Mesothelial cell of epicardium (in vitro differentiated cells): ENCODE data around the gene LRRC73. TPM values are rescaled to one million over a fixed set of nuclear protein-coding genes. Genes with fewer than 3 reads are reported as not detected.
"Not testable (repeated sequence)": the region's sequence is repeated elsewhere in the genome, so short reads cannot be mapped to it uniquely, and the experiment has no call there.

ENCODE experiments used
- DNase-seq, 2 experiments: peaks; one replicate each; pipeline ENCODE4 v3.0.0; 2021; ENCODE audit warnings: low spot score in 2 of 2; ENCODE audit not compliant: unreplicated experiment in 2 of 2
- H3K27ac Mint-ChIP-seq: 2 replicates; pipeline ENCODE4 v1.8.0; 2021; ENCODE audit warnings: mixed read lengths
- H3K27me3 Mint-ChIP-seq: 2 replicates; pipeline ENCODE4 v1.8.0; 2021; ENCODE audit warnings: low read depth, mixed read lengths
- H3K36me3 Mint-ChIP-seq: 2 replicates; pipeline ENCODE4 v1.8.0; 2021; ENCODE audit warnings: mixed read lengths
- H3K4me1 Mint-ChIP-seq: 2 replicates; pipeline ENCODE4 v1.8.0; 2021; ENCODE audit warnings: mixed read lengths
- H3K4me3 Mint-ChIP-seq: 2 replicates; pipeline ENCODE4 v1.8.0; 2021; ENCODE audit warnings: mild to moderate bottlenecking, moderate library complexity, mixed read lengths
- H3K9me3 Mint-ChIP-seq: 2 replicates; pipeline ENCODE4 v1.8.0; 2021; ENCODE audit warnings: mixed read lengths
- total RNA-seq: library from RNA; stranded (reverse); gene quantifications from 3 replicates; pipeline ENCODE4 v1.2.1, GENCODE V29; 2021
- TF ChIP-seq, protein P1 (sequence below): fragments of 200-600 bp; sonication (generic); IDR thresholded peaks from one replicate; pipeline ENCODE4 v1.5.0; 2021; ENCODE audit warnings: antibody characterized with exemption; ENCODE audit not compliant: unreplicated experiment

LRRC73 gene
- total RNA-seq, 1 donor from 2014 or later, result 0.60 TPM

DNA sequence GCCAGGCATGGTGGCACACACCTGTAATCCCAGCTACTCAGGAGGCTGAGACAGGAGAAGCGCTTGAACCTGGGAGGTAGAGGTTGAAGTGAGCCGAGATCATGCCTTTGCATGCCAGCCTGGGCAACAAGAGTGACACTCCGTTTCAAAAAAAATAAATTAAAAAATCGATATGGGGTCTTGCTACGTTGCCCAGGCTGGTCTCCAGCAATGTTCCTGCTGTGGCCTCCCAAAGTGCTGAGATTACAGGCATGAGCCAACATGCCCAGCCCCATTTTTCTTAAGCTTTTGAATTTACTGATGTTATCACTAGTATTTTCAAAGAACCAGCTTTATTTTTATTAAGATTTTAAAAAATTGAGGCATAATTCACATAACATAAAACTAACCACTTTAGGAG, 30.4 kb upstream of the LRRC73 start:
- TF ChIP-seq, protein P1, sequence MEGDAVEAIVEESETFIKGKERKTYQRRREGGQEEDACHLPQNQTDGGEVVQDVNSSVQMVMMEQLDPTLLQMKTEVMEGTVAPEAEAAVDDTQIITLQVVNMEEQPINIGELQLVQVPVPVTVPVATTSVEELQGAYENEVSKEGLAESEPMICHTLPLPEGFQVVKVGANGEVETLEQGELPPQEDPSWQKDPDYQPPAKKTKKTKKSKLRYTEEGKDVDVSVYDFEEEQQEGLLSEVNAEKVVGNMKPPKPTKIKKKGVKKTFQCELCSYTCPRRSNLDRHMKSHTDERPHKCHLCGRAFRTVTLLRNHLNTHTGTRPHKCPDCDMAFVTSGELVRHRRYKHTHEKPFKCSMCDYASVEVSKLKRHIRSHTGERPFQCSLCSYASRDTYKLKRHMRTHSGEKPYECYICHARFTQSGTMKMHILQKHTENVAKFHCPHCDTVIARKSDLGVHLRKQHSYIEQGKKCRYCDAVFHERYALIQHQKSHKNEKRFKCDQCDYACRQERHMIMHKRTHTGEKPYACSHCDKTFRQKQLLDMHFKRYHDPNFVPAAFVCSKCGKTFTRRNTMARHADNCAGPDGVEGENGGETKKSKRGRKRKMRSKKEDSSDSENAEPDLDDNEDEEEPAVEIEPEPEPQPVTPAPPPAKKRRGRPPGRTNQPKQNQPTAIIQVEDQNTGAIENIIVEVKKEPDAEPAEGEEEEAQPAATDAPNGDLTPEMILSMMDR, result no peak
- Mint-ChIP-seq H3K36me3 (peaks cover 34% of the 10 kb centered on the region), H3K4me3 (no peak overlapping the region), H3K27me3 (no peaks in the 10 kb centered on the region), H3K9me3 (no peaks in the 10 kb centered on the region), H3K4me1 (no peaks in the 10 kb centered on the region), H3K27ac (no peak overlapping the region)
- no peak for DNase-seq

DNA sequence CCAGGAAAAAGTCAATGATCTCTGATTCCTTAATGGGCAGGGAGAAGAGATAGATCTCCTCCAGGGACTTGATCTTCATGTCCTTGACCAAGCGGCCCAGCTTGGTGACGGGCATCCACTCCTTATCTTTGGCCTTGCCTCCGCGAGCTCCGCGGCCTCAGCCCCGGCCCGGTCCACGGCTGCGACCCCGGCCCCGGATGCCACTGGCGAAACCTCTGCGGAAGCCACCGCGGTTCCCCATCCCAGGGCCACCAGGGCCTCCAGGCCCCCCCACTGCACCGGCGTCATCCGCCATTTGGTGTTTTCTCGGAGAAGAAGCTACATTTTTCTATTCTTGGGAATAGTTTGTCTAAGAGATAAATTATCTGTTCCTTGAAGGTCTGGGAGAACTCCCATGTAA, 29.3 kb upstream of the LRRC73 start:
- H3K9me3 Mint-ChIP-seq, result not testable (repeated sequence)

DNA sequence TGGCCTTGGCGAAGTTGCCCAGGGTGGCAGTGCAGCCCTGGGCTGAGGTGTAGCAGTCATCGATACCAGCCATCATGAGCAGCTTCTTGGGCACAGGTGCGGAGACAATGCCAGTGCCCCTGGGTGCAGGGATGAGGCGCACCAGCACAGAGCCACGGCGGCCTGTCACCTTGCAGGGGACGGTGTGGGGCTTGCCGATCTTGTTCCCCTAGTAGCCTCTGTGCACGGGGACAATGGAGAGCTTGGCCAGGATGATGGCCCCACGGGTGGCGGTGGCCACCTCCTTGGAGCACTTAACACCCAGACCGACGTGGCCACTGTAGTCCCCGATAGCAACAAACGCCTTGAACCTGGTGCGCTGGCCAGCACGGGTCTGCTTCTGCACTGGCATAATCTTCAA, 28.8 kb upstream of the LRRC73 start:
- H3K36me3 Mint-ChIP-seq, result peaks cover 31% of the 10 kb centered on the region
- not testable (repeated sequence) for H3K9me3 Mint-ChIP-seq, H3K4me3 Mint-ChIP-seq, DNase-seq, H3K27ac Mint-ChIP-seq, H3K4me1 Mint-ChIP-seq, H3K27me3 Mint-ChIP-seq

More for the DNA sequence above, 29.3 kb upstream of the LRRC73 start:
- H3K4me1 Mint-ChIP-seq, DNase-seq, H3K27me3 Mint-ChIP-seq, H3K4me3 Mint-ChIP-seq, H3K27ac Mint-ChIP-seq: not testable (repeated sequence)
- H3K36me3 Mint-ChIP-seq, result peaks cover 33% of the 10 kb centered on the region

DNA sequence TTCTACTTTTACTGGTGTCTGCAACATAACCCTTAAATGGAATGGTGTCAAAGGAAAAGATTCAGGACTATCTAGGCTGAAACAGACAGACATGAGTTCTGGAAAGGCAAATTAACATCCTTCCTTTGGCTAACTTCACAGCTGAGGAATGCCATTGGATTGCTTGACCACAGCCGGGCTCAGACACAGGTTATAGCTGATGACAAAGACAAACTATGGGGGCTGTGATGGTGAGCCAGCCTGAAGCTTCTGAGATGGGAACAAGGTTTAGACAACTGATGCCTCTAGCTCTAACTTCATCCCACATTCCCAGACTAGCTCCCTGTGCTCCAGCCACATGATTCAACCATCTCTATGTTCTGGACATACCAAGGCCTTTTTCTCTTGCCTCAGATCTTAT, 22.1 kb upstream of the LRRC73 start:
- H3K4me1 Mint-ChIP-seq, result no peaks in the 10 kb centered on the region
- no peak for DNase-seq
- H3K9me3 Mint-ChIP-seq, result no peaks in the 10 kb centered on the region
- H3K36me3 Mint-ChIP-seq, result peaks cover 18% of the 10 kb centered on the region
- no peak overlapping the region for H3K4me3 Mint-ChIP-seq
- H3K27ac Mint-ChIP-seq, result no peak overlapping the region
- H3K27me3 Mint-ChIP-seq, result no peaks in the 10 kb centered on the region
- TF ChIP-seq, protein P1, result no peak

DNA sequence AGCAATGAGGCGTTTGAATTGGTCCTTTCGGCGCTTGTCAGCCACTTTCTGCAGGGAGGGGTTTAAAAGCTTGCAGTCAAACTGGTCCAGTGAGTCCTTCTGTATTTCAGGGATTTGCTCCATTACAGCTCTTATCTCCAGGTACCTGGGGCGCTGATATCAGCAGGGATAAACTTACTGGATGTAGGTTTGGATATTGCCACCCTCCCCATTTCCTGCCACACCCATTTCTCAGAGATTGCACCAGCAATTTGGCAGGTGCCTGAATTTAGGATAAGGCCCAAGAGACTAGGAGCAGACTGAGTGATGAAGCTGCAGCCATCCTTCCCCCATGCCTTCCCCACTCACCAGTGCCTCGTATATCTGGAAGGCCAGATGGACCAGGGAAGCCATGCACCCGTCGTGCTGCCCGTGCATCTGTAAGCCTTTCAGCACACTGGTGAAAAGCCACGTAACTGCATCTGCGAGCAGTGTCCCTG, 14.4 kb upstream of the LRRC73 start:
- H3K9me3 Mint-ChIP-seq, result no peaks in the 10 kb centered on the region
- no peaks in the 10 kb centered on the region for H3K4me1 Mint-ChIP-seq
- DNase-seq, result no peak
- peaks cover 46% of the 10 kb centered on the region for H3K36me3 Mint-ChIP-seq
- TF ChIP-seq, protein P1, result no peak
- H3K4me3 Mint-ChIP-seq, result no peak overlapping the region
- H3K27ac Mint-ChIP-seq, result no peak overlapping the region
- H3K27me3 Mint-ChIP-seq, result no peaks in the 10 kb centered on the region

DNA sequence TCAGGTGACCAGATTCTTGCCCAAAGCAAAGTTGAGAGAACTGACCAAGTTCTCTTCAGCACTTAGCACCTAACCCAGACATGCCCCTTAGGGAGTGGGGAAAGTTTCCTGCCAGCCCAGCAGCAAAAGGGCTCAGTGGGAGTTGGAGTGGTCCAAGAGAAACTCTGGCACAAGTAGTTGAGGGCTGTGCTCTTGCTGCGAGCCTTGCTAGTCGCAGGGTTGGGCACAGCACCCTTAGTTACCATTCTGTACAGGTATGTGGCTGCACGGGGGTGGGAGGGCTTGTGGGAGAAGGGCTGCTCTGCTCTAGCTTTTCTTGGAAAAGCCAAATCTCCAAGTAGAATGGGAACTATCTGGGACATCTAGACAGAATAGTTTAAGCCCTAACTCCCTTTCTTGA, 13.1 kb upstream of the LRRC73 start:
- no peak overlapping the region for H3K4me3 Mint-ChIP-seq

More for the DNA sequence above, 13.1 kb upstream of the LRRC73 start:
- Mint-ChIP-seq H3K9me3 (no peaks in the 10 kb centered on the region), H3K27me3 (no peaks in the 10 kb centered on the region), H3K4me1 (no peaks in the 10 kb centered on the region), H3K36me3 (peaks cover 46% of the 10 kb centered on the region), H3K27ac (no peak overlapping the region)
- TF ChIP-seq, protein P1, result no peak
- DNase-seq, result no peak
